OCI-LY3 (cell line): ENCODE data around the gene WTAP.

ENCODE experiments used
- H2AFZ ChIP-seq: fragments of 200-600, 300-600 bp; shearing (Covaris generic); 2 replicates; pipeline ENCODE4 v1.6.0; 2014; ENCODE audit warnings: antibody characterized with exemption, low read depth, low read length
- H3K27ac ChIP-seq: fragments of 200-600, 300-600 bp; sonication (generic); 2 replicates; pipeline ENCODE4 v1.5.1; 2014; ENCODE audit warnings: mild to moderate bottlenecking, low read length, moderate library complexity, mixed read lengths
- H3K27me3 ChIP-seq: fragments of 200-600, 300-600 bp; sonication (generic); 2 replicates; pipeline ENCODE4 v1.6.1; 2014; ENCODE audit warnings: low read depth, low read length, mixed read lengths
- H3K36me3 ChIP-seq: fragments of 200-600, 300-600 bp; sonication (generic); replicated peaks from 2 replicates; pipeline ENCODE3; 2014; ENCODE audit warnings: low read depth, low read length, mixed read lengths
- H3K4me1 ChIP-seq: fragments of 300-600, 200-600 bp; sonication (generic); 2 replicates; pipeline ENCODE4 v1.6.1; 2014; ENCODE audit warnings: low read length, mixed read lengths
- H3K4me2 ChIP-seq: fragments of 200-600, 300-600 bp; sonication (generic); 2 replicates; pipeline ENCODE4 v1.6.1; 2014; ENCODE audit warnings: low read length, mixed read lengths
- H3K4me3 ChIP-seq: fragments of 300-600, 200-600 bp; sonication (generic); 2 replicates; pipeline ENCODE4 v1.5.1; 2014; ENCODE audit warnings: antibody characterized with exemption, mild to moderate bottlenecking, low read length, moderate library complexity
- H3K79me2 ChIP-seq: fragments of 300-600, 200-600 bp; shearing (Covaris generic); 2 replicates; pipeline ENCODE4 v1.6.1; 2014; ENCODE audit warnings: mild to moderate bottlenecking, low read length, mixed read lengths
- H3K9ac ChIP-seq: fragments of 300-600, 200-600 bp; shearing (Covaris generic); 2 replicates; pipeline ENCODE4 v1.6.0; 2014; ENCODE audit warnings: mild to moderate bottlenecking, low read length, moderate library complexity
- H3K9me3 ChIP-seq: fragments of 200-600, 300-600 bp; shearing (Covaris generic); 2 replicates; pipeline ENCODE4 v1.6.1; 2014; ENCODE audit warnings: low read length, mixed read lengths; ENCODE audit not compliant: insufficient read depth
- H4K20me1 ChIP-seq: fragments of 200-600, 300-600 bp; sonication (generic); 2 replicates; pipeline ENCODE4 v1.6.1; 2016; ENCODE audit warnings: low read length, mixed read lengths; ENCODE audit not compliant: insufficient read depth
- CTCF ChIP-seq: fragments of 200-600, 300-600 bp; sonication (generic); IDR thresholded peaks from 2 replicates; pipeline ENCODE4 v1.5.1; 2014; ENCODE audit warnings: antibody characterized with exemption, low read length, low read depth
- EZH2phosphoT487 ChIP-seq: fragments of 200-600 bp; shearing (Covaris generic); IDR thresholded peaks from 2 replicates; pipeline ENCODE4 v1.6.1; 2018; ENCODE audit warnings: antibody characterized with exemption, mixed run types, low read depth

The WTAP gene

GRCh38 chr6:159726918-159727716 is at the start of gene WTAP:
Gene WTAP (plus strand): TSS chr6:159727506. CDS start chr6:159736266, 8,760 bp downstream.
- Histone ChIP-seq H2AFZ (peak within 1 kb of the TSS; percentile 77), H3K4me2 (peak within 1 kb of the TSS; percentile 99), H3K36me3 (peaks cover 11% of the 10 kb centered on the region), H3K79me2 (peaks cover 94% of the 10 kb centered on the region), H3K9ac (peak within 1 kb of the TSS; percentile 98), H4K20me1 (peaks cover 42% of the 10 kb centered on the region), H3K4me3 (peak within 1 kb of the TSS; percentile 100), H3K9me3 (no peaks in the 10 kb centered on the region), H3K27ac (peak within 1 kb of the TSS; percentile 97), H3K4me1 (peaks cover 16% of the 10 kb centered on the region), H3K27me3 (no peaks in the 10 kb centered on the region)
- TF ChIP-seq CTCF = no peak
- TF ChIP-seq EZH2phosphoT487 = no peak

GRCh38 chr6:159677506-159678165 is 49.7 kb upstream of the WTAP start:
- Histone ChIP-seq H3K27ac (no peak overlapping the region), H3K79me2 (no peaks in the 10 kb centered on the region; the same call in 1 of the 2 replicates), H3K4me3 (no peak overlapping the region), H3K9me3 (no peaks in the 10 kb centered on the region), H3K9ac (no peak overlapping the region), H3K27me3 (no peaks in the 10 kb centered on the region), H2AFZ (no peak overlapping the region), H3K4me2 (no peak overlapping the region), H4K20me1 (no peaks in the 10 kb centered on the region), H3K4me1 (peaks cover 11% of the 10 kb centered on the region; the same call in 1 of the 2 replicates), H3K36me3 (peaks cover 11% of the 10 kb centered on the region)
- TF ChIP-seq EZH2phosphoT487 (no peak), CTCF (no peak)

- Histone ChIP-seq H3K36me3 (peaks cover 11% of the 10 kb centered on the region), H3K4me2 (no peak overlapping the region), H3K9ac (no peak overlapping the region), H3K4me1 (peaks cover 11% of the 10 kb centered on the region; the same call in 1 of the 2 replicates), H3K4me3 (no peak overlapping the region), H3K27me3 (no peaks in the 10 kb centered on the region), H3K9me3 (no peaks in the 10 kb centered on the region), H3K27ac (no peak overlapping the region), H4K20me1 (no peaks in the 10 kb centered on the region), H3K79me2 (no peaks in the 10 kb centered on the region; the same call in 1 of the 2 replicates), H2AFZ (no peak overlapping the region)
- TF ChIP-seq EZH2phosphoT487 (no peak), CTCF (no peak)
Observed at GRCh38 chr6:159678574-159678973, 48.7 kb upstream of the WTAP start.
